Trophoblast cell (in vitro differentiated cells and primary cell): ENCODE data around the gene GPR55.

ENCODE experiments used
- DNase-seq, 2 donors: peaks; one replicate each; pipeline ENCODE4 v3.0.0-alpha.2; 2016
- H2AFZ ChIP-seq: 2 replicates; pipeline ENCODE4 v1.6.1; 2013; ENCODE audit warnings: low read length, moderate library complexity, mild to moderate bottlenecking; ENCODE audit not compliant: insufficient read depth, poor library complexity
- H2AK5ac ChIP-seq: 2 replicates; pipeline ENCODE4 v1.6.1; 2013; ENCODE audit warnings: mild to moderate bottlenecking, low read length
- H2BK120ac ChIP-seq: 2 replicates; pipeline ENCODE4 v1.6.1; 2013; ENCODE audit warnings: low read length, mild to moderate bottlenecking, moderate library complexity; ENCODE audit not compliant: insufficient read depth, poor library complexity
- H2BK12ac ChIP-seq: 2 replicates; pipeline ENCODE4 v1.6.1; 2013; ENCODE audit warnings: mild to moderate bottlenecking, low read length, moderate library complexity
- H2BK5ac ChIP-seq: 2 replicates; pipeline ENCODE4 v1.6.1; 2013; ENCODE audit warnings: low read length, low read depth, moderate library complexity, mild to moderate bottlenecking; ENCODE audit not compliant: poor library complexity
- H3K14ac ChIP-seq: 2 replicates; pipeline ENCODE4 v1.6.1; 2013; ENCODE audit warnings: mild to moderate bottlenecking, low read length
- H3K18ac ChIP-seq: 2 replicates; pipeline ENCODE4 v1.6.1; 2013; ENCODE audit warnings: mild to moderate bottlenecking, low read length
- H3K23ac ChIP-seq: 2 replicates; pipeline ENCODE4 v1.6.1; 2013; ENCODE audit warnings: low read length
- H3K27ac ChIP-seq: 2 replicates; pipeline ENCODE4 v1.5.1; 2013; ENCODE audit warnings: low read depth, mild to moderate bottlenecking, inconsistent platforms, low read length, moderate library complexity
- H3K27me3 ChIP-seq: 2 replicates; pipeline ENCODE4 v1.6.1; 2013; ENCODE audit warnings: inconsistent platforms, mild to moderate bottlenecking, low read length, moderate library complexity; ENCODE audit not compliant: insufficient read depth
- H3K36me3 ChIP-seq, 2 experiments: 1 replicate in 1 of 2; 2 replicates in 1 of 2; pipeline ENCODE4 v1.6.1; 2013; ENCODE audit warnings: low read length in 2 of 2, mild to moderate bottlenecking in 2 of 2, moderate library complexity in 1 of 2; ENCODE audit not compliant: insufficient read depth in 2 of 2, control insufficient read depth in 1 of 2
- H3K4ac ChIP-seq: 2 replicates; pipeline ENCODE4 v1.6.1; 2013; ENCODE audit warnings: low read depth, mild to moderate bottlenecking, low read length, moderate library complexity
- H3K4me1 ChIP-seq, 2 experiments: 1 replicate in 1 of 2; 2 replicates in 1 of 2; pipeline ENCODE4 v1.6.1; 2013; ENCODE audit warnings: low read length in 2 of 2, mild to moderate bottlenecking in 2 of 2, moderate library complexity in 1 of 2; ENCODE audit not compliant: insufficient read depth in 2 of 2, control insufficient read depth in 1 of 2
- H3K4me2 ChIP-seq: 2 replicates; pipeline ENCODE4 v1.6.1; 2013; ENCODE audit warnings: inconsistent platforms, mild to moderate bottlenecking, low read length, moderate library complexity
- H3K4me3 ChIP-seq: 2 replicates; pipeline ENCODE4 v1.5.1; 2013; ENCODE audit warnings: mild to moderate bottlenecking, low read depth, low read length, inconsistent platforms
- H3K79me1 ChIP-seq: one replicate; pipeline ENCODE4 v1.6.1; 2013; ENCODE audit warnings: low read length
- H3K79me2 ChIP-seq: 2 replicates; pipeline ENCODE4 v1.6.1; 2013; ENCODE audit warnings: low read length, mild to moderate bottlenecking; ENCODE audit not compliant: control insufficient read depth, insufficient read depth, poor library complexity
- H3K9ac ChIP-seq: 2 replicates; pipeline ENCODE4 v1.6.1; 2013; ENCODE audit warnings: mild to moderate bottlenecking, low read length
- H3K9me3 ChIP-seq: 2 replicates; pipeline ENCODE4 v1.6.1; 2013; ENCODE audit warnings: low read depth, mild to moderate bottlenecking, control low read depth, inconsistent platforms, low read length; ENCODE audit not compliant: insufficient read depth
- H4K12ac ChIP-seq: 2 replicates; pipeline ENCODE4 v1.6.1; 2013; ENCODE audit warnings: low read depth, mild to moderate bottlenecking, low read length, moderate library complexity
- H4K8ac ChIP-seq: 2 replicates; pipeline ENCODE4 v1.6.1; 2013; ENCODE audit warnings: low read depth, mild to moderate bottlenecking, low read length, moderate library complexity
- H4K91ac ChIP-seq: one replicate; pipeline ENCODE4 v1.6.1; 2013; ENCODE audit warnings: low read depth, mild to moderate bottlenecking, low read length, moderate library complexity
- WGBS: extraction: QIAGEN DNeasy Blood & Tissue Kit; methylation state at CpG from one replicate; pipeline ENCODE4 v1.1.7; 2013; ENCODE audit warnings: missing lambda C conversion rate; ENCODE audit not compliant: insufficient read length, insufficient coverage; ENCODE audit errors: extremely low coverage; 5-methylcytosine and 5-hydroxymethylcytosine counted together

The GPR55 gene

DNA sequence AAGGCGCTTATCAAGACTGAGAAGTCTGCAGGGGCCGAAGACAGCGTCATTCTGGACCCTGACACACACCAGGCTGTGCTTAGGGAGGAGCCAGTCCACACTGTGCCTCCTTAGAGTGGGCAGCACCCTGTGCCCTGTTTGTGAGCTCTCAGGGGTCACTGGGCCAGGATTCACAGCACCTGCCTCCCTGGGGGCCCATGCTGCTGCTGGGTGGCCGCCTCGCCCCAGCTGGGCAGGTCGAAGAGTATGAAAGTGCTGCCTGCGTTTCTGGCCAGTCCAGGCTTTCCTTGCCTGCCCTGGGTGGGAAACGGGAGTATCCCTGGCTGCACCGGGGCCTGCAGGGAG lies 15.4 kb upstream of the GPR55 start:
- H3K27ac ChIP-seq: no peak overlapping the region
- no CpG with 5 or more reads among the region's 9 CpGs for WGBS
- no peaks in the 10 kb centered on the region for H3K4me1 ChIP-seq
- H3K36me3 ChIP-seq: no peaks in the 10 kb centered on the region
- no peak overlapping the region for H3K14ac ChIP-seq
- no peak overlapping the region for H4K91ac ChIP-seq
- no peak overlapping the region for H2AK5ac ChIP-seq
- H3K4me2 ChIP-seq: no peak overlapping the region
- H2BK5ac ChIP-seq: no peak overlapping the region
- H3K79me2 ChIP-seq: no peaks in the 10 kb centered on the region
- H3K79me1 ChIP-seq: no peaks in the 10 kb centered on the region
- H2AFZ ChIP-seq: no peak overlapping the region
- no peak overlapping the region for H2BK12ac ChIP-seq
- H3K9me3 ChIP-seq: peaks cover 8% of the 10 kb centered on the region
- no peak overlapping the region for H3K18ac ChIP-seq
- H3K23ac ChIP-seq: no peak overlapping the region
- no peak overlapping the region for H4K8ac ChIP-seq
- DNase-seq: no peak
- H3K4me3 ChIP-seq: no peak overlapping the region
- no peak overlapping the region for H3K9ac ChIP-seq
- H4K12ac ChIP-seq: no peak overlapping the region
- no peak overlapping the region for H3K4ac ChIP-seq
- no peak overlapping the region for H2BK120ac ChIP-seq
- H3K27me3 ChIP-seq: no peaks in the 10 kb centered on the region

DNA sequence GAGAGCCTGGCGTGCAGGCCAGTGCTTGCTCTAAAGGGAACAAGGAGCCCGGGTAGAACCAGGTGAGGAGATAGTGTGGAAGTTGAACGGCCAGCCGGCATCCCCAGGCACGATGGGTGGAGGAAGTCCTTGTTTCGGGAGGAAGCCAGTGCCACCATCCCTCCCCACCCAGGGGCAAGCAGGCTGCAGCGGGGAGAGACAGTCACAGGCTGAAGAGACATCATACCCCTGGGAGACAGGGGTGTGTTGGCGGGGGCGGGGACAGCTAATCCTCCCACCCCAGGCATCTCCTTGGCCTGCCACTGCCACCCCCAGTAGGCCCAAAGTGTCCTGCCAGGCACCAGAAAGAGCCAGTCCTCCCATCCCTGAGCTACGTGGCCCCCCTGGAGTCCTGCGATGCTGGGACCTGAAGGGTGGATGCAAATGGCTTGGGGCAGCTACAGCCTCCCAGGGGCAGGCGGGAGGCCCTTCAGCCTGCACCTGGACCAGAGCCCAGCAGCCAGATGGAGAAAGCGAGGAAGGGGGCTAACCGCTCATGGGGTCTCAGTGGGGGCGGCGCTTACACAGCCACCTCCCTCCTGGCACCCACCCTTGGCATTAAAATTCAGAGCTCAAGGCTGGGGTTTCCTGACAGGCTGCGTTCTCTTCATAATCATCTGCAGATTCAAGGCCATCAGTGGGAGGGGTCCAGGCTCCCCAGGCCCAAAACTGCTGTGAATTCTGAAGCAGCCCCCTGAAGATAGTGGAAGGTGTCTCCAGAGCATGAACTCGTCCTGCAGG lies 14.8 kb upstream of the GPR55 start:
- Histone ChIP-seq H2AFZ (no peak overlapping the region), H3K18ac (no peak overlapping the region), H2BK5ac (no peak overlapping the region), H2AK5ac (no peak overlapping the region), H3K27me3 (no peaks in the 10 kb centered on the region), H4K12ac (no peak overlapping the region), H3K4me1 (no peaks in the 10 kb centered on the region), H2BK120ac (no peak overlapping the region), H3K27ac (no peak overlapping the region), H3K23ac (no peak overlapping the region), H3K4me3 (no peak overlapping the region), H3K4ac (no peak overlapping the region), H3K79me1 (no peaks in the 10 kb centered on the region), H2BK12ac (no peak overlapping the region), H3K36me3 (no peaks in the 10 kb centered on the region), H3K79me2 (no peaks in the 10 kb centered on the region), H3K9me3 (peaks cover 8% of the 10 kb centered on the region), H3K9ac (no peak overlapping the region), H3K4me2 (no peak overlapping the region), H4K91ac (no peak overlapping the region), H3K14ac (no peak overlapping the region), H4K8ac (no peak overlapping the region)
- DNase-seq: no peak
- no CpG with 5 or more reads among the region's 18 CpGs for WGBS

DNA sequence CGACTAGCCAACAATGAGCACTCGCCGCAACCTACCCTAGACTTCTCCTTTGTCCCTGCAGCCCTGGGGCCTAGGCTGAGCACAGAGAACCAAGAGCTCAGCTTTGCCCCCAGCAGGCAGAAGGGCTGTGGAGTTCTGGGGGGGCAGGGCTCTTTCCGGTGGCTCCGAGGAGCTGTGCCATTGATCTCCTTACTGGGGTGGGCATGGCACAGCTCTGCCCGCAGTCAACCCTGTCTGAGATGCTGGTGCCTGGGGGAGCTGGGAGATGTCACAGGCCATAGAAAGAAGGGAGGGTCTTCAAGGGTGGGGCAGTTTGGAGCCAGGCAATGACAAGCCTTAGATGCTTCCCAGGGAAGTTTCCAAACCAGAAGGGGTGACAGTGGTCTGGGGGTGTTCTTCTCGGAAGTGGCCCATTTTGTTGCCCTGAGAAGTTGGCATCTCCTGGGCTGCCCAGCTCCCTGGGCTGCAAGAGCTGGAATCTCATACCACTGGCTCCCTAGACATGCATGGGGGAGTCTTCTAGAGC lies 14.1 kb upstream of the GPR55 start:
- Histone ChIP-seq H2AFZ (no peak overlapping the region), H3K4me2 (no peak overlapping the region), H2BK12ac (no peak overlapping the region), H3K27me3 (no peaks in the 10 kb centered on the region), H3K79me1 (no peaks in the 10 kb centered on the region), H3K18ac (no peak overlapping the region), H3K79me2 (no peaks in the 10 kb centered on the region), H2BK5ac (no peak overlapping the region), H3K4me3 (no peak overlapping the region), H3K23ac (no peak overlapping the region), H4K12ac (no peak overlapping the region), H3K14ac (no peak overlapping the region), H4K91ac (no peak overlapping the region), H3K9ac (no peak overlapping the region), H2BK120ac (no peak overlapping the region), H3K27ac (no peak overlapping the region), H2AK5ac (no peak overlapping the region), H3K36me3 (no peaks in the 10 kb centered on the region), H3K4ac (no peak overlapping the region), H3K9me3 (peaks cover 8% of the 10 kb centered on the region), H3K4me1 (no peaks in the 10 kb centered on the region), H4K8ac (no peak overlapping the region)
- DNase-seq: no peak
- no CpG with 5 or more reads among the region's 7 CpGs for WGBS

DNA sequence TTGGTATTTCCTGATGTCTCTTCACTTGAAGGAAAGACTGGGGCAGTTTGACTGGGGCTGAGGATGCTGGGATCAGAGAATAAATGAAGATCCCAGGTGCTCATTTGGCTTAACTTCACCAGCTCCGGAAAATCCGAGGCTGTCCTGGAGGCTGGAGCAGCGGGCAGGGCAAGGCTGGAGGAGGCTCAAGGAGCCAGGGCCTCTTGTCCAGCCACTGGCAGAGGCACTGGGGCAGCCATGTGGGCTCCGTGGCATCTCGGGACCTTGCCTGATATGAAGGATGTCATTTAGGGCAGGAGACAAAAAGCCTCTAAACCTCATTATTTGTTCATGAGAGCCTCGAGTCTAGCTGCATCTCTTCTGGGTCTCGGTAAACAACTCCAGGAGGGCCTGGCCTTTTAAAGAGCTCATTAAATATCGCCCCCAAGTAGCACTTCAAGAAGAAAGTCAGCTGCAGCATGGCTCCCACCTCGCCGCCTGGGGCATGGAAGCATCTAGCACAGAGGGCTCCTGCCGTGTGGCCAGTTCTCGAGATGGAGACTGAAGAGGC lies 13.5 kb upstream of the GPR55 start:
- Histone ChIP-seq H3K36me3 (no peaks in the 10 kb centered on the region), H4K12ac (no peak overlapping the region), H3K79me2 (no peaks in the 10 kb centered on the region), H3K18ac (no peak overlapping the region), H4K91ac (no peak overlapping the region), H3K27me3 (no peaks in the 10 kb centered on the region), H3K4me3 (no peak overlapping the region), H3K4me2 (no peak overlapping the region), H3K9me3 (peaks cover 9% of the 10 kb centered on the region), H3K4me1 (no peaks in the 10 kb centered on the region), H2AFZ (no peak overlapping the region), H2BK12ac (no peak overlapping the region), H3K4ac (no peak overlapping the region), H3K23ac (no peak overlapping the region), H3K14ac (no peak overlapping the region), H4K8ac (no peak overlapping the region), H3K79me1 (no peaks in the 10 kb centered on the region), H3K9ac (no peak overlapping the region), H2BK5ac (no peak overlapping the region), H2AK5ac (no peak overlapping the region), H2BK120ac (no peak overlapping the region), H3K27ac (no peak overlapping the region)
- no peak for DNase-seq
- no CpG with 5 or more reads among the region's 12 CpGs for WGBS
